ENCODE results near the gene RAB3C. TPM values are rescaled to one million over a fixed set of nuclear protein-coding genes. Genes with fewer than 3 reads are reported as not detected.
"Not testable (repeated sequence)": the region's sequence is repeated elsewhere in the genome, so short reads cannot be mapped to it uniquely, and the experiment has no call there.

The RAB3C gene, protein sequence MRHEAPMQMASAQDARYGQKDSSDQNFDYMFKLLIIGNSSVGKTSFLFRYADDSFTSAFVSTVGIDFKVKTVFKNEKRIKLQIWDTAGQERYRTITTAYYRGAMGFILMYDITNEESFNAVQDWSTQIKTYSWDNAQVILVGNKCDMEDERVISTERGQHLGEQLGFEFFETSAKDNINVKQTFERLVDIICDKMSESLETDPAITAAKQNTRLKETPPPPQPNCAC
- total RNA-seq: not detected
- polyA plus RNA-seq: not detected

DNA sequence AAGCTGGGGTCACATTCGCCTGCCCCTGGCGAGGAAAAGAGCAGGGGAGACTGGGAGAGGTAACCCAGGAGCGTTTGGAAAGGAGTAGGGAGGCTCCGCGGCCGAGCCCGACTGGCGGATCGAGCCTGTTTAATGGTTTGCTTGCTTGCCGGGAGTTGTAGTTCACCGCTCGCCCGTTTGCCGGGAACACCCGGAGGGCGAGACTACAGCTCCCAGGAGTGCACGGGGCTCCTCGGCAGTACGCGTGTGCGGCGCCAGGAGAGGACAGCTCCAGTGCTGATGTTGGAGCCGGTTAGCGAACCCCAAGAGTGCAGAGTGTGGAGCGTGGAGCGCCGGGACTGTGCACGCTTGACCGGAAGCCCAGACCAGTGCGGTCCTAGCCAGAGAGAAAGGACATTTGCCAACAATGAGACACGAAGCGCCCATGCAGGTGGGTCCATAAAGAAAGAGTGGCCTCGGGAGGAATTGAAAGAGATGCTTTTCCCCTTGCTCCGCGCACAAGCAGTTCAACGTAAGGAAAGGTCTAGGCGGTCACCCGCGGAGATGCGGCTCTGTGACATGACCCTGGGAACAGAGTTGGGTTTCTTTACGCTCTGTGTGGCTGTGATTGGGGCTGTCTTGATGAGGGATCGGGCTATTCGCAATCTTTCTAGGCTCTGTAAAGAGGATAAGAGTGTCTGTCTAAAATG, at the start of gene RAB3C:
Gene RAB3C (plus strand): TSS at position 273 of the 689 bp plus-strand sequence. CDS start 134 bp downstream, at position 407.
- Mint-ChIP-seq H3K4me1 (peaks cover 12 to 19% (median 14%) of the 10 kb centered on the region in 4 donors), H3K4me3 (peak within 1 kb of the TSS; percentile 36 to 84 (median 78)), H3K27me3 (peaks cover 34 to 40% of the 10 kb centered on the region in 2 donors), H3K27ac (no peak within 1 kb of the TSS), H3K36me3 (no peaks in the 10 kb centered on the region), H3K9me3 (peaks cover 0 to 2% (median 0%) of the 10 kb centered on the region in 8 donors)
- H3K36me3 ChIP-seq (ENCODE audit: insufficient read depth, low read length): no peaks in the 10 kb centered on the region
- H3K4me3 ChIP-seq (ENCODE audit: low read length in 2 of 2): no peak within 1 kb of the TSS
- H3K27me3 ChIP-seq (ENCODE audit: insufficient read depth, low read length): peaks cover 6% of the 10 kb centered on the region
- H3K4me1 ChIP-seq (ENCODE audit: insufficient read depth, low read length): peaks cover 14% of the 10 kb centered on the region
- DNase-seq: peak in 4 of 5 donors; percentile 5 to 29 (median 12)
- POLR2A ChIA-PET (ENCODE audit: partially characterized antibody): no interaction called here
- intact Hi-C loops (cut with micrococcal nuclease): no loop called here
- H3K27ac ChIP-seq (ENCODE audit: low read depth, low read length): no peak within 1 kb of the TSS
- CTCF ChIA-PET (ENCODE audit: partially characterized antibody): no interaction called here
- H3K9me3 ChIP-seq (ENCODE audit: control insufficient read depth in 1 of 2, low read length in 2 of 2): no peaks in the 10 kb centered on the region

DNA sequence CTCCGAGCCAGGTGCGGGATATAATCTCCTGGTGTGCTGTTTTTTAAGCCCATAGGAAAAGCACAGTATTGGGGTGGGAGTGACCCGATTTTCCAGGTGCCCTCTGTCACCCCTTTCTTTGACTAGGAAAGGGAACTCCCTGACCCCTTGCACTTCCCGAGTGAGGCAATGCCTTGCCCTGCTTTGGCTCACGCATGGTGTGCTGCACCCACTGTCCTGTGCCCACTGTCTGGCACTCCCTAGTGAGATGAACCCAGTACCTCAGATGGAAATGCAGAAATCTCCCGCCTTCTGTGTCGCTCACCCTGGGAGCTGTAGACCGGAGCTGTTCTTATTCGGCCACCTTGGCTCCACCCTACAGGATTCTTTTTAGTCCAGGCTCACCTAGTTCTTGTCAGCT, 40.9 kb upstream of the RAB3C start:
- H3K9me3 Mint-ChIP-seq: peaks cover 0 to 26% (median 20%) of the 10 kb centered on the region in 8 donors
- DNase-seq; H3K4me3 Mint-ChIP-seq; H3K27me3 Mint-ChIP-seq; H3K36me3 ChIP-seq (ENCODE audit: insufficient read depth, low read length); H3K27me3 ChIP-seq (ENCODE audit: insufficient read depth, low read length); CTCF ChIA-PET (ENCODE audit: partially characterized antibody); H3K27ac Mint-ChIP-seq; H3K4me1 Mint-ChIP-seq; H3K4me3 ChIP-seq (ENCODE audit: low read length in 2 of 2); H3K4me1 ChIP-seq (ENCODE audit: insufficient read depth, low read length); H3K36me3 Mint-ChIP-seq; H3K9me3 ChIP-seq (ENCODE audit: control insufficient read depth in 1 of 2, low read length in 2 of 2); POLR2A ChIA-PET (ENCODE audit: partially characterized antibody); H3K27ac ChIP-seq (ENCODE audit: low read depth, low read length); intact Hi-C loops (cut with micrococcal nuclease): not testable (repeated sequence)

DNA sequence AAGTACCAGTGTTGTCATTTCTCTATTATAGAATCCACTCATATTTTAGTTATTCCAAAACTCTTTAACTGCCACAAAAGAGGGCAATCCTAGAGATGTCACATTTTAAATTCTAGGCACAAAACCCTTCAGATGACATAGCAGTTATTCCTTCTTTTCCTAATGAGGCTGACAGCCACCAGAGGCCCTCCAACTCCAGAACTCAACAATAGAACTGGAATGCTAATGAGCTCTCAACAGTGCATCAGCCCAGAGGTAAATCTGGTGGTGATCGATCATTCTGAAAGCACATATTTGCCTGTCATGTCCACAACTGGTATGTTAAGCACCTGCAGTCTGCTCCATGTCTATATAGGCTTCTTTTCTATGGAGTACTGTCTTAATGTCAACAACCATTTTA, 40.2 kb upstream of the RAB3C start:
- Mint-ChIP-seq H3K9me3 (peaks cover 0 to 25% (median 18%) of the 10 kb centered on the region in 8 donors), H3K4me3 (no peak overlapping the region), H3K4me1 (no peaks in the 10 kb centered on the region), H3K27ac (no peak overlapping the region), H3K36me3 (no peaks in the 10 kb centered on the region), H3K27me3 (no peaks in the 10 kb centered on the region)
- Histone ChIP-seq H3K4me3 (ENCODE audit: low read length in 2 of 2) (no peak overlapping the region), H3K4me1 (ENCODE audit: insufficient read depth, low read length) (no peaks in the 10 kb centered on the region), H3K27ac (ENCODE audit: low read depth, low read length) (no peak overlapping the region), H3K9me3 (ENCODE audit: control insufficient read depth in 1 of 2, low read length in 2 of 2) (no peaks in the 10 kb centered on the region), H3K36me3 (ENCODE audit: insufficient read depth, low read length) (no peaks in the 10 kb centered on the region), H3K27me3 (ENCODE audit: insufficient read depth, low read length) (no peaks in the 10 kb centered on the region)
- ChIA-PET POLR2A (ENCODE audit: partially characterized antibody) (no interaction called here), CTCF (ENCODE audit: partially characterized antibody) (no interaction called here)
- DNase-seq: no peak
- intact Hi-C loops (cut with micrococcal nuclease): no loop called here

DNA sequence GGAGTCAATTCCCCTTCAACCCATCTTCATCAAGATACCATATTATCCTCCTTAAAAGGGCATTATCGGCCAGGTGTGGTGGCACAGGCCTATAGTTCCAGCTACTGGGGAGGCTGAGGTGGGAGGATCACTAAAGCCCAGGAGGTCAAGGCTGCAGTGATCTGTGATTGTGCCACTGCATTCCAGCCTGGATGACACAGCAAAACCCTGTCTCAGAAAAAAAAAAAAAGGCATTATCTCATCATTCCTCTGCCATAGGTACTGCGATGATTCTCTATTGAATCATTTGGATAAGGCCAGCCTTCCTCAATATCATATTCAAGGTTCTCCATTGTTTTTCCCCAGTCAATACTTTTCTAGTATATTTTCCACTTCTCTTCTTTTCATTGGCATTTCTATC, 39.2 kb upstream of the RAB3C start:
- H3K4me1 Mint-ChIP-seq: no peaks in the 10 kb centered on the region
- peaks cover 1 to 20% (median 12%) of the 10 kb centered on the region in 8 donors for H3K9me3 Mint-ChIP-seq
- no peak overlapping the region for H3K4me3 ChIP-seq (ENCODE audit: low read length in 2 of 2)
- ChIA-PET POLR2A (ENCODE audit: partially characterized antibody) (no interaction called here), CTCF (ENCODE audit: partially characterized antibody) (no interaction called here)
- no peak for DNase-seq
- H3K4me3 Mint-ChIP-seq: no peak overlapping the region
- no peaks in the 10 kb centered on the region for H3K4me1 ChIP-seq (ENCODE audit: insufficient read depth, low read length)
- peaks cover under 1 to 1% of the 10 kb centered on the region in 2 donors for H3K27me3 Mint-ChIP-seq
- no peak overlapping the region for H3K27ac ChIP-seq (ENCODE audit: low read depth, low read length)
- H3K36me3 Mint-ChIP-seq: no peaks in the 10 kb centered on the region
- H3K9me3 ChIP-seq (ENCODE audit: control insufficient read depth in 1 of 2, low read length in 2 of 2): no peaks in the 10 kb centered on the region
- intact Hi-C loops (cut with micrococcal nuclease): no loop called here
- H3K27ac Mint-ChIP-seq: no peak overlapping the region
- H3K27me3 ChIP-seq (ENCODE audit: insufficient read depth, low read length): no peaks in the 10 kb centered on the region
- no peaks in the 10 kb centered on the region for H3K36me3 ChIP-seq (ENCODE audit: insufficient read depth, low read length)

DNA sequence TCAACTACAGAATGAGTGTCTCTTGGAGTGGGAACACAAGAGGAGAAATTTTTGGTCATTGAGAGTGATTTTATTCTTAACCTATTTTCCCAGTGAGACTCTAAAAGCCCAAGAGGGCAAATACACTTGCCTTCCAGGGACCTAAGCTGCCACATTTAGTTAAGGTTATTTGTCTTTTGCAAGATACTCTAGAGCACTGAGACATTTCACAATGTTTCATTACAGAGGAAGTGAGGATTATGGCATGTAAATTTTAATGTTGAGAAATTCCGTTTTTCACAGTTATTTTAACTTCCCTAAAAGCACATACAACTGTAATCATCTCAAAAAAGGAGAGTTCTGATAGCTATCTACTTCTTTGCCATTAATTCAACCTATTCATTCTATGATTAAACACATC, 38.7 kb upstream of the RAB3C start:
- H3K4me3 ChIP-seq (ENCODE audit: low read length in 2 of 2): no peak overlapping the region
- H3K27me3 ChIP-seq (ENCODE audit: insufficient read depth, low read length): no peaks in the 10 kb centered on the region
- no peaks in the 10 kb centered on the region for H3K4me1 Mint-ChIP-seq
- POLR2A ChIA-PET (ENCODE audit: partially characterized antibody): no interaction called here
- no peaks in the 10 kb centered on the region for H3K9me3 ChIP-seq (ENCODE audit: control insufficient read depth in 1 of 2, low read length in 2 of 2)
- DNase-seq: no peak
- H3K36me3 Mint-ChIP-seq: no peaks in the 10 kb centered on the region
- peaks cover 0 to 15% (median 8%) of the 10 kb centered on the region in 8 donors for H3K9me3 Mint-ChIP-seq
- no peaks in the 10 kb centered on the region for H3K36me3 ChIP-seq (ENCODE audit: insufficient read depth, low read length)
- H3K27ac ChIP-seq (ENCODE audit: low read depth, low read length): no peak overlapping the region
- intact Hi-C loops (cut with micrococcal nuclease): no loop called here
- H3K4me1 ChIP-seq (ENCODE audit: insufficient read depth, low read length): no peaks in the 10 kb centered on the region
- H3K27me3 Mint-ChIP-seq: peaks cover 2 to 3% of the 10 kb centered on the region in 2 donors
- no peak overlapping the region for H3K27ac Mint-ChIP-seq
- no peak overlapping the region for H3K4me3 Mint-ChIP-seq
- CTCF ChIA-PET (ENCODE audit: partially characterized antibody): no interaction called here

DNA sequence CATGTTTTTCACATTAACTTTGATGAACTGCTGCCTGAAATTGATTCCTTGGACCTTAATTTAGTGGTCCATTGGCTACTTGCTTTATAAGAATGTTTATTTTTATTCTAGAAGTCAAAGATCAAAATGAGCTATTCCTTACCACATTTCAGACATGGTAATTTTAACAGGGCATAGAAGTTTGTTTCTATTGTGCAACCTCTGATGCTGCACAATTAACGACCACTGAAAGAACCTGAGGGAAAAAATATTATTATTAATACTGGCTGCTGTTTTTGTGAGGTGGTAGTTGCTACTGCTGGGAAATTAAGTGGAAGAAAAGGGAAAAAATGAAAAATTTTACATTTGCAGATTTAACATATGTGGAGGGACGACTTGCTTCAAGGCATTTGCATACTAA, 37.9 kb upstream of the RAB3C start:
- intact Hi-C loops (cut with micrococcal nuclease): no loop called here
- Mint-ChIP-seq H3K4me1 (no peaks in the 10 kb centered on the region), H3K27me3 (peaks cover 2 to 3% of the 10 kb centered on the region in 2 donors), H3K9me3 (peaks cover 0 to 13% (median 4%) of the 10 kb centered on the region in 8 donors), H3K27ac (no peak overlapping the region), H3K4me3 (no peak overlapping the region), H3K36me3 (no peaks in the 10 kb centered on the region)
- no peak for DNase-seq
- H3K36me3 ChIP-seq (ENCODE audit: insufficient read depth, low read length): no peaks in the 10 kb centered on the region
- POLR2A ChIA-PET (ENCODE audit: partially characterized antibody): no interaction called here
- H3K4me1 ChIP-seq (ENCODE audit: insufficient read depth, low read length): no peaks in the 10 kb centered on the region
- CTCF ChIA-PET (ENCODE audit: partially characterized antibody): no interaction called here
- no peak overlapping the region for H3K4me3 ChIP-seq (ENCODE audit: low read length in 2 of 2)
- H3K9me3 ChIP-seq (ENCODE audit: control insufficient read depth in 1 of 2, low read length in 2 of 2): no peaks in the 10 kb centered on the region
- no peaks in the 10 kb centered on the region for H3K27me3 ChIP-seq (ENCODE audit: insufficient read depth, low read length)
- no peak overlapping the region for H3K27ac ChIP-seq (ENCODE audit: low read depth, low read length)

DNA sequence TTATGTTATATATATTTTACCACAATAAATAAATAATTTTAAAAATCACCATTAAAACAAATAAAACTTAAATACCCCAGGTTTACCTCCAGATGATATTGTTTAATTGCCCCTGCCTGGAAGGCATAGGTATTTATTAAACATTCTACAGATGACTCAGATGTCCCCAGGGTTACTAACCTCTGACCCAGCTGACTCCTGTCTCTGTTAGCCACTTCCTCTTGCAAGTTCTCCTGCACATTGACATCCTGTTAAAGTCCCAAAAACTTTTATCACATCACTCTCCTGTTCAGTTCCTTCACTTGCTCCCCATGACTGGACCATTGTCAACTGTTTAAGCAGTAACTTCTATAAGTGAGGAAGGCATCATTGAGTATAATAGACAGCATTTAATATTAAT, 37.0 kb upstream of the RAB3C start:
- H3K36me3 Mint-ChIP-seq: no peaks in the 10 kb centered on the region
- no peaks in the 10 kb centered on the region for H3K4me1 Mint-ChIP-seq
- no peaks in the 10 kb centered on the region for H3K36me3 ChIP-seq (ENCODE audit: insufficient read depth, low read length)
- no peak overlapping the region for H3K4me3 Mint-ChIP-seq
- peaks cover 2 to 3% of the 10 kb centered on the region in 2 donors for H3K27me3 Mint-ChIP-seq
- H3K4me1 ChIP-seq (ENCODE audit: insufficient read depth, low read length): no peaks in the 10 kb centered on the region
- no peak overlapping the region for H3K4me3 ChIP-seq (ENCODE audit: low read length in 2 of 2)
- H3K27ac Mint-ChIP-seq: no peak overlapping the region
- POLR2A ChIA-PET (ENCODE audit: partially characterized antibody): no interaction called here
- no peaks in the 10 kb centered on the region for H3K27me3 ChIP-seq (ENCODE audit: insufficient read depth, low read length)
- no peaks in the 10 kb centered on the region for H3K9me3 ChIP-seq (ENCODE audit: control insufficient read depth in 1 of 2, low read length in 2 of 2)
- CTCF ChIA-PET (ENCODE audit: partially characterized antibody): no interaction called here
- DNase-seq: no peak
- intact Hi-C loops (cut with micrococcal nuclease): no loop called here
- no peak overlapping the region for H3K27ac ChIP-seq (ENCODE audit: low read depth, low read length)
- peaks cover 0 to 13% (median 3%) of the 10 kb centered on the region in 8 donors for H3K9me3 Mint-ChIP-seq

Data from CD4-positive, alpha-beta memory T cell (primary cell).